ENCODE data around the gene PLEKHG2. TPM values are rescaled to one million over a fixed set of nuclear protein-coding genes. Genes with fewer than 3 reads are reported as not detected.

PLEKHG2 gene
- total and polyA plus RNA-seq, 2 experiments from 2014 or later = 25.3 to 34.0 TPM

DNA sequence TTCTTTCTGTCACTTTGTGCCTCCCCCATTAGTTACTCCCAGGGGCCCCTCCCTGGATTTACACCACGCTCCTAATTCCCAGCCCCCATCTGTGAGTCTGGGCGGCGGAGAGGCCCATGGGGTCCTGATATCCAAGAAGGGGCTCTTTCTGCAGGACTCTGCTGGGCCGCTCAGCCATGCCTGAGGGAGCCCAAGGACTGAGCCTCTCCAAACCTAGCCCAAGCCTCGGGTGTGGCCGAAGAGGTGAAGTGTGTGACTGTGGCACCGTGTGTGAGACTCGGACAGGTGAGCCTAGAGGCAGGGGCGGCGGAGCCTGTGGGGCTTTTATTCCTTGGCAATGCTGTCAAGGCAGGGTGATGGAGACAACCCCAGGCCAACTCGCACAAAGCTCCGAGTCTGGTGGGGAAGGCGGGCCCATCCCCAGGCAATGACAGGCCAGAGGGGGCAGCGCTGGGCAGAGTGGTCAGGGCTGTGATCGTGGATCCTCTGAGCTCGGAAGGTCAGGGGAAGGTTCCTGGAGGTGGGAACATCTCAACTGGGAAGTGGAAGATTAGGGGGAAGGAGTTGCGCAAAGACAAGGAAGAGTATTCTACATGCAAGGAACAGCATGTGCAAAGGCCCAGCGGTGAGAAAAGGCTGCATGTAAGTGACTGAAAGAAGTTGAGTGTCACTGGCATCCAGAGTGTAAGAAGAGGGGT is 1.6 kb downstream of the PLEKHG2 start:
- 16% methylated on average over 18 of the region's 18 CpGs for WGBS (ENCODE audit: low lambda C conversion rate, missing lambda C conversion rate)
- peak; percentile 44 for DNase-seq (ENCODE audit: low spot score)
- peaks cover 18% of the 10 kb centered on the region for H3K4me1 ChIP-seq (ENCODE audit: insufficient read depth)

DNA sequence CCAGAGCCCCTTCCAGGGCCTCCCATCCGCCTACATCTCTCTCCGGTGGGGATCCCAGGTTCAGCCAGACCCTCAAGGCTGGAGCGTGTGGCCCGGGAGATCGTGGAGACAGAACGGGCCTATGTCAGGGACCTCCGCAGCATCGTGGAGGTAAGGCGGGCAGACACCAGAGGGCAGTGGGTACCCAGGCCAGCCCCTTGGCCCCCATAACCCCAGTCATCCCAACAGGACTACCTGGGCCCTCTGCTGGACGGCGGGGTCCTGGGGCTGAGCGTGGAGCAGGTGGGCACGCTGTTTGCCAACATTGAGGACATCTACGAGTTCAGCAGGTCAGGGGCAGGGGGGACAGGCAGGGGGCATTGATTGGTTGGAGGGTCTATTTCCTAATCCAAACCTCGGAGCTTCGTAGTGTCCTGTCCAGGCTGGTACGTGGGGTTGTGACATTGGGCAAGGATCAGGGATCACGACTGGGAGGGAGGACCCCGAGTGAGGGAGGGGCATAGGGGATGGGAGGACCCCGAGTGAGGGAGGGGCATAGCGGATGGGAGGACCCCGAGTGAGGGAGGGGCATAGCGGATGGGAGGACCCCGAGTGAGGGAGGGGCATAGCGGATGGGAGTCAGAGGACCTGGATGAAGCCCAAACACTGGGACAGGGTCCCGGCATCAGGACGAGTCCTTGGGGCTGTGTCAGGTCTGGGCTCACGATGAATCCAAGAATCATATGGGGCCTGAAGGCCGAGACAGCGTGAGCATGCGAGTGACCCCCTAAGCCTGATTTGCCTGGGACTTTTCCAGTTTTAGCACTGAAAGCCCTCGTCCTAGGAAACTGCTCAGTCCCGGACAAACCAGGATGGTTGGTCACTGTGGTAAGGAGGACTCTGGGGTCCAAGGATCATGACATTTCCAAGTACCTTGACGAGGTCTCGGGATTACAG is 2.9 kb downstream of the PLEKHG2 start:
- no peak for DNase-seq (ENCODE audit: low spot score)
- no peak overlapping the region for H3K4me3 ChIP-seq
- H3K36me3 ChIP-seq (replicated peaks; ENCODE audit: insufficient read depth, low read depth) = no peaks in the 10 kb centered on the region
- no peak overlapping the region for H3K27ac ChIP-seq
- TF ChIP-seq EZH2phosphoT487 (IDR thresholded peaks at IDR 0.05; ENCODE audit: low read depth, severe bottlenecking, unreplicated experiment) = no peak
- H3K4me1 ChIP-seq (ENCODE audit: insufficient read depth) = peaks cover 16% of the 10 kb centered on the region
- H3K9me2 ChIP-seq (replicated peaks; ENCODE audit: insufficient read depth) = no peaks in the 10 kb centered on the region
- H4K20me1 ChIP-seq (ENCODE audit: insufficient read depth, poor library complexity, severe bottlenecking) = peaks cover 3% of the 10 kb centered on the region
- 85% methylated on average over 31 of the region's 35 CpGs for whole genome bisulfite sequencing (ENCODE audit: low lambda C conversion rate, missing lambda C conversion rate)
- no peak overlapping the region for H2AFZ ChIP-seq
- H3K9me3 ChIP-seq (ENCODE audit: low read depth) = no peaks in the 10 kb centered on the region
- H3K27me3 ChIP-seq = no peaks in the 10 kb centered on the region
- peak overlapping the region; percentile 91 for H3K4me2 ChIP-seq
- peaks cover 41% of the 10 kb centered on the region for H3K79me2 ChIP-seq

More for the DNA sequence above, 1.6 kb downstream of the PLEKHG2 start:
- H3K27ac ChIP-seq = peak overlapping the region; percentile 99
- H3K9me3 ChIP-seq (ENCODE audit: low read depth) = no peaks in the 10 kb centered on the region
- peaks cover 41% of the 10 kb centered on the region for H3K79me2 ChIP-seq
- no peaks in the 10 kb centered on the region for H3K9me2 ChIP-seq (replicated peaks; ENCODE audit: insufficient read depth)
- H2AFZ ChIP-seq = peak overlapping the region; percentile 45
- H3K36me3 ChIP-seq (replicated peaks; ENCODE audit: insufficient read depth, low read depth) = no peaks in the 10 kb centered on the region
- H3K27me3 ChIP-seq = no peaks in the 10 kb centered on the region
- peaks cover 3% of the 10 kb centered on the region for H4K20me1 ChIP-seq (ENCODE audit: insufficient read depth, poor library complexity, severe bottlenecking)
- TF ChIP-seq EZH2 (IDR thresholded peaks at IDR 0.05; ENCODE audit: borderline replicate concordance) (no peak), EZH2phosphoT487 (IDR thresholded peaks at IDR 0.05; ENCODE audit: low read depth, severe bottlenecking, unreplicated experiment) (no peak)
- TF ChIP-seq, protein P1, sequence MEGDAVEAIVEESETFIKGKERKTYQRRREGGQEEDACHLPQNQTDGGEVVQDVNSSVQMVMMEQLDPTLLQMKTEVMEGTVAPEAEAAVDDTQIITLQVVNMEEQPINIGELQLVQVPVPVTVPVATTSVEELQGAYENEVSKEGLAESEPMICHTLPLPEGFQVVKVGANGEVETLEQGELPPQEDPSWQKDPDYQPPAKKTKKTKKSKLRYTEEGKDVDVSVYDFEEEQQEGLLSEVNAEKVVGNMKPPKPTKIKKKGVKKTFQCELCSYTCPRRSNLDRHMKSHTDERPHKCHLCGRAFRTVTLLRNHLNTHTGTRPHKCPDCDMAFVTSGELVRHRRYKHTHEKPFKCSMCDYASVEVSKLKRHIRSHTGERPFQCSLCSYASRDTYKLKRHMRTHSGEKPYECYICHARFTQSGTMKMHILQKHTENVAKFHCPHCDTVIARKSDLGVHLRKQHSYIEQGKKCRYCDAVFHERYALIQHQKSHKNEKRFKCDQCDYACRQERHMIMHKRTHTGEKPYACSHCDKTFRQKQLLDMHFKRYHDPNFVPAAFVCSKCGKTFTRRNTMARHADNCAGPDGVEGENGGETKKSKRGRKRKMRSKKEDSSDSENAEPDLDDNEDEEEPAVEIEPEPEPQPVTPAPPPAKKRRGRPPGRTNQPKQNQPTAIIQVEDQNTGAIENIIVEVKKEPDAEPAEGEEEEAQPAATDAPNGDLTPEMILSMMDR (IDR thresholded peaks at IDR 0.05; ENCODE audit: poor library complexity) = no peak
- H3K4me2 ChIP-seq = peak overlapping the region; percentile 91
- peak overlapping the region; percentile 59 for H3K4me3 ChIP-seq

DNA sequence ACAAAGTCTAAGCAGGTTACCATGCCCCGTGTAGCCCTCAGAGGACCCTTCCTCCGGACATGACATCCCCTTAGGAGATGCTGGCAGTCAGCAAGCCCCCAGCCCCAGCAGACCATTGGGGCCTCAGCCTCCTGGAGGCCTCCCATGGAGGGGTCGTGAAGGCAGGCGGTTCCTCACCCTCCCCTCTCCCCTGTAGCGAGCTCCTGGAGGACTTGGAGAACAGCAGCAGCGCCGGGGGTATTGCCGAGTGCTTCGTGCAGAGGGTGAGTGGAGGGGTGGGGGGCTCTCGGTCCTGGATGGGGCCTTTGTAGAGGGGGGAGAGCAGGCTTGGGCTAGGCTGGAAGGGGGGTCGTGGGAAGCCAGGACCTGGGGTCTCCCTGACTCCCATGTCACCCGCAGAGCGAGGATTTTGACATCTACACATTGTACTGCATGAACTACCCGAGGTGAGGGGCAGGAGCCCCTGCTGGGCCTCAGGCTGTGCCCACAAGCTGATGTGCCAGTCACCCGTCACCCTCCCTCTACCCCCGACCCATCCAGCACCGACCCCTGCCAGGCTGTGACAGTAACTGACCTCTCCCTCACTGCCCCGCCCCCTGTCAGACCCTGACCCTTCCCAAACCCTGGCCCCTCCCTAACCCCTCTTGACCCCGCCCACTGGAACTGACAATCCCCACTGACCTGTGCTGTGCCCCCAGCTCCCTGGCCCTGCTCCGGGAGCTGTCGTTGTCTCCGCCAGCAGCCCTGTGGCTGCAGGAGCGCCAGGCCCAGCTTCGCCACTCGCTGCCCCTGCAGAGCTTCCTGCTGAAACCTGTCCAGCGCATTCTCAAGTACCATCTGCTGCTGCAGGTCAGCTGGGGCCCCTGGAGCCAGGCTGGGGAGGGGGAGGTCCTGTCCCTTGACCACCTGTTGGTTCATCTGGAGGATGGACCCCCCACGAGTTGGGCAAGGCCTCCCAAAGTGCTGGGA is 4.0 kb downstream of the PLEKHG2 start:
- no peaks in the 10 kb centered on the region for H3K36me3 ChIP-seq (replicated peaks; ENCODE audit: insufficient read depth, low read depth)
- H3K4me2 ChIP-seq = no peak overlapping the region
- H3K9me3 ChIP-seq (ENCODE audit: low read depth) = no peaks in the 10 kb centered on the region
- H2AFZ ChIP-seq = no peak overlapping the region
- WGBS (ENCODE audit: low lambda C conversion rate, missing lambda C conversion rate) = 90% methylated on average over 19 of the region's 27 CpGs
- H3K27ac ChIP-seq = no peak overlapping the region
- peaks cover 9% of the 10 kb centered on the region for H3K4me1 ChIP-seq (ENCODE audit: insufficient read depth)
- no peak overlapping the region for H3K4me3 ChIP-seq
- peaks cover 39% of the 10 kb centered on the region for H3K79me2 ChIP-seq
- H3K27me3 ChIP-seq = no peaks in the 10 kb centered on the region
- no peak for DNase-seq (ENCODE audit: low spot score)
- TF ChIP-seq EZH2phosphoT487 (IDR thresholded peaks at IDR 0.05; ENCODE audit: low read depth, severe bottlenecking, unreplicated experiment) (no peak), EZH2 (IDR thresholded peaks at IDR 0.05; ENCODE audit: borderline replicate concordance) (no peak)
- TF ChIP-seq, protein P1 (IDR thresholded peaks at IDR 0.05; ENCODE audit: poor library complexity) = no peak
- H3K9me2 ChIP-seq (replicated peaks; ENCODE audit: insufficient read depth) = no peaks in the 10 kb centered on the region
- peaks cover 3% of the 10 kb centered on the region for H4K20me1 ChIP-seq (ENCODE audit: insufficient read depth, poor library complexity, severe bottlenecking)
